ENCODE measurements around the gene MT1F. TPM values are rescaled to one million over a fixed set of nuclear protein-coding genes. Genes with fewer than 3 reads are reported as not detected.

The MT1F gene
- total and polyA plus RNA-seq, 11 donors, result 1.3 to 8.1 (median 1.9) TPM; not detected in 2

GRCh38 chr16:56613706-56614105 is 44.1 kb upstream of the MT1F start:
- no peaks in the 10 kb centered on the region for H3K36me3 ChIP-seq
- intact Hi-C loops (cut with DNase I), result no loop called here
- DNase-seq, result no peak
- peaks cover 9 to 58% (median 43%) of the 10 kb centered on the region in 12 donors for H3K4me1 ChIP-seq
- no peaks in the 10 kb centered on the region for H3K9me3 ChIP-seq
- peaks cover 0 to 11% (median 0%) of the 10 kb centered on the region in 9 donors for H3K27me3 ChIP-seq
- H3K4me3 ChIP-seq, result no peak overlapping the region
- H3K27ac ChIP-seq, result no peak overlapping the region
- no peak for TF ChIP-seq POLR2A (IDR thresholded peaks at IDR 0.05)
- TF ChIP-seq CTCF (IDR thresholded peaks at IDR 0.05), result no peak
- ATAC-seq, result no peak

- no peak for TF ChIP-seq CTCF (IDR thresholded peaks at IDR 0.05)
- H3K27ac ChIP-seq, result no peak overlapping the region
- DNase-seq (no peak), ATAC-seq (no peak)
- no peaks in the 10 kb centered on the region for H3K36me3 ChIP-seq
- no peaks in the 10 kb centered on the region for H3K9me3 ChIP-seq
- peaks cover 9 to 56% (median 39%) of the 10 kb centered on the region in 12 donors for H3K4me1 ChIP-seq
- H3K4me3 ChIP-seq, result no peak overlapping the region
- peaks cover 0 to 11% (median 0%) of the 10 kb centered on the region in 9 donors for H3K27me3 ChIP-seq
- intact Hi-C loops (cut with DNase I), result no loop called here
Measured at GRCh38 chr16:56614549-56614991, 43.2 kb upstream of the MT1F start.

GRCh38 chr16:56615353-56615752 is 42.4 kb upstream of the MT1F start:
- Histone ChIP-seq H3K27ac (no peak overlapping the region), H3K9me3 (no peaks in the 10 kb centered on the region), H3K36me3 (no peaks in the 10 kb centered on the region), H3K27me3 (peaks cover 0 to 11% (median 0%) of the 10 kb centered on the region in 9 donors), H3K4me1 (peaks cover 5 to 49% (median 31%) of the 10 kb centered on the region in 12 donors), H3K4me3 (no peak overlapping the region)
- TF ChIP-seq POLR2A (IDR thresholded peaks at IDR 0.05) (no peak), CTCF (IDR thresholded peaks at IDR 0.05) (no peak)
- intact Hi-C loops (cut with DNase I), result no loop called here
- no peak for ATAC-seq
- 93 to 97% (median 95%) methylated on average over 3 of the region's 3 CpGs for WGBS, 4 donors
- DNase-seq, result no peak

- TF ChIP-seq POLR2A (IDR thresholded peaks at IDR 0.05) (no peak), CTCF (IDR thresholded peaks at IDR 0.05) (no peak)
- 48 to 59% (median 53%) methylated on average over 23 of the region's 23 CpGs for WGBS, 4 donors
- Histone ChIP-seq H3K27me3 (peaks cover 0 to 11% (median 0%) of the 10 kb centered on the region in 9 donors), H3K4me1 (peaks cover 0 to 36% (median 17%) of the 10 kb centered on the region in 12 donors), H3K9me3 (no peaks in the 10 kb centered on the region), H3K36me3 (no peaks in the 10 kb centered on the region), H3K4me3 (peak overlapping the region; percentile 5 to 63 (median 53)), H3K27ac (peak overlapping the region; percentile 20 to 86 (median 70))
- intact Hi-C loops (cut with DNase I), result no loop called here
- DNase-seq (peak in 1 of 5 donors; percentile 13), ATAC-seq (peak in 2 of 4 donors; percentile 3 to 21)
Measured at GRCh38 chr16:56616608-56617211, 41.0 kb upstream of the MT1F start.
